ENCODE measurements around the gene ASCC3. TPM values are rescaled to one million over a fixed set of nuclear protein-coding genes. Genes with fewer than 3 reads are reported as not detected.

ASCC3 gene
- total RNA-seq, 1 experiment from 2014 or later: 32.2 TPM

GRCh38 chr6:100893743-100894142 is 12.6 kb upstream of the ASCC3 start:
- ChIA-PET POLR2A (ENCODE audit: low non-redundant PET) (no interaction called here), CTCF (no interaction called here)
- Histone ChIP-seq H3K27ac (ENCODE audit: low read depth, low read length, poor library complexity, severe bottlenecking) (no peak overlapping the region), H3K27me3 (replicated peaks; ENCODE audit: insufficient read depth, low read depth, low read length, poor library complexity) (no peaks in the 10 kb centered on the region), H3K4me3 (ENCODE audit: low read depth, low read length, poor library complexity, severe bottlenecking) (no peak overlapping the region), H3K4me1 (ENCODE audit: insufficient read depth, low read length, poor library complexity, severe bottlenecking) (no peaks in the 10 kb centered on the region), H3K36me3 (ENCODE audit: insufficient read depth, low read length, poor library complexity, severe bottlenecking) (no peaks in the 10 kb centered on the region), H3K9me3 (ENCODE audit: low read depth, low read length, poor library complexity, severe bottlenecking) (peaks cover 6% of the 10 kb centered on the region)
- TF ChIP-seq EZH2 (IDR thresholded peaks at IDR 0.05; ENCODE audit: borderline replicate concordance, low read depth, low read length, poor library complexity, severe bottlenecking) (no peak), CTCF (conservative IDR thresholded peaks at IDR 0.05; ENCODE audit: low read depth, low read length) (no peak)
- intact Hi-C loops (cut with micrococcal nuclease; ENCODE audit: unreplicated experiment): no loop called here
- no peak for DNase-seq (ENCODE audit: low spot score)
- BruUV-seq (replicated peaks): no TSS peak

- intact Hi-C loops (cut with micrococcal nuclease; ENCODE audit: unreplicated experiment): no loop called here
- CTCF ChIA-PET: no interaction called here
- Histone ChIP-seq H3K27me3 (replicated peaks; ENCODE audit: insufficient read depth, low read depth, low read length, poor library complexity) (no peaks in the 10 kb centered on the region), H3K36me3 (ENCODE audit: insufficient read depth, low read length, poor library complexity, severe bottlenecking) (no peaks in the 10 kb centered on the region), H3K27ac (ENCODE audit: low read depth, low read length, poor library complexity, severe bottlenecking) (no peak overlapping the region), H3K9me3 (ENCODE audit: low read depth, low read length, poor library complexity, severe bottlenecking) (peaks cover 6% of the 10 kb centered on the region), H3K4me1 (ENCODE audit: insufficient read depth, low read length, poor library complexity, severe bottlenecking) (no peaks in the 10 kb centered on the region), H3K4me3 (ENCODE audit: low read depth, low read length, poor library complexity, severe bottlenecking) (no peak overlapping the region)
- DNase-seq (ENCODE audit: low spot score): peak; percentile 56
- TF ChIP-seq CTCF (conservative IDR thresholded peaks at IDR 0.05; ENCODE audit: low read depth, low read length) (no peak), EZH2 (IDR thresholded peaks at IDR 0.05; ENCODE audit: borderline replicate concordance, low read depth, low read length, poor library complexity, severe bottlenecking) (no peak)
- no TSS peak for BruUV-seq (replicated peaks)
- POLR2A ChIA-PET (ENCODE audit: low non-redundant PET): no interaction called here
Measured at GRCh38 chr6:100892693-100893092, 11.6 kb upstream of the ASCC3 start.

GRCh38 chr6:100892116-100892515 is 11.0 kb upstream of the ASCC3 start:
- BruUV-seq (replicated peaks): no TSS peak
- Histone ChIP-seq H3K36me3 (ENCODE audit: insufficient read depth, low read length, poor library complexity, severe bottlenecking) (no peaks in the 10 kb centered on the region), H3K27ac (ENCODE audit: low read depth, low read length, poor library complexity, severe bottlenecking) (no peak overlapping the region), H3K9me3 (ENCODE audit: low read depth, low read length, poor library complexity, severe bottlenecking) (peaks cover 6% of the 10 kb centered on the region), H3K4me1 (ENCODE audit: insufficient read depth, low read length, poor library complexity, severe bottlenecking) (no peaks in the 10 kb centered on the region), H3K27me3 (replicated peaks; ENCODE audit: insufficient read depth, low read depth, low read length, poor library complexity) (no peaks in the 10 kb centered on the region), H3K4me3 (ENCODE audit: low read depth, low read length, poor library complexity, severe bottlenecking) (no peak overlapping the region)
- intact Hi-C loops (cut with micrococcal nuclease; ENCODE audit: unreplicated experiment): no loop called here
- DNase-seq (ENCODE audit: low spot score): no peak
- ChIA-PET CTCF (no interaction called here), POLR2A (ENCODE audit: low non-redundant PET) (no interaction called here)
- TF ChIP-seq EZH2 (IDR thresholded peaks at IDR 0.05; ENCODE audit: borderline replicate concordance, low read depth, low read length, poor library complexity, severe bottlenecking): no peak
- no peak for TF ChIP-seq CTCF (conservative IDR thresholded peaks at IDR 0.05; ENCODE audit: low read depth, low read length)
